NB4 (cell line): ENCODE measurements around the gene PIAS1.
"Not testable (repeated sequence)": the region's sequence is repeated elsewhere in the genome, so short reads cannot be mapped to it uniquely, and the experiment has no call there.

Experiments used
- DNase-seq: peaks from one replicate; pipeline ENCODE4 v3.0.0; 2010; ENCODE audit warnings: low read depth
- H3K4me3 ChIP-seq: one replicate; pipeline ENCODE4 v1.5.1; 2011; ENCODE audit warnings: mild to moderate bottlenecking, low read depth, low read length, moderate library complexity
- CTCF ChIP-seq: IDR thresholded peaks from one replicate; pipeline ENCODE4 v1.5.1; 2012; ENCODE audit warnings: low read depth, low read length
- MYC ChIP-seq: IDR thresholded peaks from 2 replicates; pipeline ENCODE4 v1.6.1; 2011; ENCODE audit warnings: low read depth, low read length
- POLR2A ChIP-seq: IDR thresholded peaks from 2 replicates; pipeline ENCODE4 v1.6.1; 2011; ENCODE audit warnings: mild to moderate bottlenecking; ENCODE audit not compliant: insufficient read length; ENCODE audit errors: extremely low read depth
- TF ChIP-seq, protein P1 (sequence below): IDR thresholded peaks from 2 replicates; pipeline ENCODE4 v1.6.1; 2011; ENCODE audit warnings: low read depth, low read length

Gene PIAS1

DNA sequence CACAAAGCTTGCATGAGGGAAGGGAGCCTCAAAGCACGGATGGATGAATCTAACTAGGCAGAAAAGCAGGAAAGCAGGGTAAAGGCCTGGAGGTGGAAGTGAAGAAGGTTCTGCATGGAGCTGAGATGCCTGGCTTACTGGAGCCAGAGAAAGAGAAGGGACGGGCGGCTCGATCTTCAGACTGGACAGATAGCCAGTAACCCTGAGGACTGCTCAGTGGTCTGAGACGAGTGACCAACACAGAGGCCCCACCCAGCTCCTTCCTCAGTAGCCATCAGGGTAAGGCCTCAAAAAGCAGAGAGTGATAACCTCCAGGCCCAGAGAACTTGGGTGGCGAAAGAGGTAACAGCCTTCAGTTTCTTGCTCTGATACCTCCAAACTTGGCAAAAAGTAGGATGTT lies 169.1 kb downstream of the PIAS1 start:
- DNase-seq: no peak

DNA sequence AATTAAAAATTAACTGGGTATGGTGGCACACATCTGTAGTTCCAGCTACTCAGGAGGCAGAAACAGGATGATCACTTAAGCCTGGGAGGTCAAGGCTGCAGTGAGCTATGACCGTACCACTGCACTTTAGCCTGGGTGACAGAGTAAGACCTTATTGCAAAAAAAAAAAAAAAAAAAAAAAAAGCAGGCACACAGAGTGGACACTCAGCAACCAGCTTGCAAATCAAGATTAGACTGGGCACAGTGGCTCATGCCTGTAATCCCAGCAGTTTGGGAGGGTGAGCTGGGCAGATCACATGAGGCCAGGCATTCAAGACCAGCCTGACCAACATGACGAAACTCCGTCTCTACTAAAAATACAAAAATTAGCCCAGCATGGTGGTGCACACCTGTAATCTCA lies 170.0 kb downstream of the PIAS1 start:
- no peak for TF ChIP-seq POLR2A
- DNase-seq: no peak

More for the DNA sequence above, 169.1 kb downstream of the PIAS1 start:
- no peak for TF ChIP-seq MYC
- no peak overlapping the region for H3K4me3 ChIP-seq

DNA sequence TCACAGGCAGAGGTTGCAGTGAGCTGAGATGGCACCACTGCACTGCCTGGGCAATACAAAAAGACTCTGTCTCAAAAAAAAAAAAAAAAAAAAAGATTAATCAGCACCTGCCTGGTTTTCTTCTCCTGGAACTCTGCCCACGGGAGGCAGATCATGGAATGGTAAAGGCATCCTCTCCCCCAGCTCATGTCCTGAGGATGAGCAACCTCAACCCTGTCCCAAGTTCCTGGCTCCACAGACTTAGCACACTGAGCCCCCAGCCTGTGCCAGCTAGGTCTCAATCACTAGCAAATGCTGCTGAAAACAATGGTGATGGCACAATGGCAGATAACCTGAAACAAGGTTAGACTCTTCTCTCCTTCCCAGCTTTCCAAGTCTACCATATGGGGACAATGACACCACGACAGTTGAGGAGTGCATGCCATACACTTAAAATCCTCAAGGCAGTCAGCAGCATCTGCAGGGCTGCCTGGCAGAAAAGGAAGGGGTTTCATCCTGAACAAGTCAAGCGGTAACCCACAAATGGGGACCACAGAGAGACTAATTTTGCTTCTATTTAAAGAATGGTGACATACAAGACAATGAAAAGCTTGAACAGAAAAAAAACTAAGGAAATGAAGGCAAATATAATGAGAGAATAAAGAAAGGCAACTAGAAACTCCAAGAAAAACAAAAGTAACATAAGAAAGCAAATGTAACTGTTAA lies 170.6 kb downstream of the PIAS1 start:
- peak; percentile 56 for DNase-seq
- peak overlapping the region; percentile 21 for H3K4me3 ChIP-seq
- no peak for TF ChIP-seq POLR2A
- TF ChIP-seq CTCF: no peak
- TF ChIP-seq, protein P1, sequence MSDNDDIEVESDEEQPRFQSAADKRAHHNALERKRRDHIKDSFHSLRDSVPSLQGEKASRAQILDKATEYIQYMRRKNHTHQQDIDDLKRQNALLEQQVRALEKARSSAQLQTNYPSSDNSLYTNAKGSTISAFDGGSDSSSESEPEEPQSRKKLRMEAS: no peak
- no peak for TF ChIP-seq MYC

More for the DNA sequence above, 170.0 kb downstream of the PIAS1 start:
- H3K4me3 ChIP-seq: no peak overlapping the region

- not testable (repeated sequence) for H3K4me3 ChIP-seq, DNase-seq
These were observed 171.3 kb downstream of the PIAS1 start for GRCh38 chr15:68225442-68225841.

DNA sequence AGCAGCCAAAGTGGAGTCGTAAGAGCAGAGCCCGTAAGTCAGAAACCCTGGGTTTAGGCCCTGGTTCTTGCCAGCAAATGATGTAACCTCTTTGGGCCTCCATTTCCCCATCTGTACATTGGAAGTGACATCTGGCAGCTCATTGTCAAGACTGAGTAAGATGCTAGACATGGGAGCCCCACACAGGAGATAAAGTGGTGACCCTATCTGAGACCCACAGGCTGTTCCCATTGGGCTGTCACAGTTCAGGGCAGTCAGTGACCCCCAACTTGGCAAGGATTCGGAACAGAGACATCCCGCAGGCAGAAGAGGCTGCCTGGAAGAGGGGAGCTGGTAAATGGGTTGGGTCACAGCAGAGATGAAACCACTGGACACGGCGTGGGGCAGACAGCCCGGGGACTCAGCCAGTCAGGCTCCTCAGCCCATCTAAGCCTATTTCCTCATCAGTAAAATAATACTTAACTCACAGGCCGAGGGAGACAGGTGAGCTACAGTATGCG lies 173.6 kb downstream of the PIAS1 start:
- DNase-seq: no peak
- TF ChIP-seq MYC (no peak), CTCF (no peak), POLR2A (no peak)
- TF ChIP-seq, protein P1: no peak
- H3K4me3 ChIP-seq: peak overlapping the region; percentile 83

DNA sequence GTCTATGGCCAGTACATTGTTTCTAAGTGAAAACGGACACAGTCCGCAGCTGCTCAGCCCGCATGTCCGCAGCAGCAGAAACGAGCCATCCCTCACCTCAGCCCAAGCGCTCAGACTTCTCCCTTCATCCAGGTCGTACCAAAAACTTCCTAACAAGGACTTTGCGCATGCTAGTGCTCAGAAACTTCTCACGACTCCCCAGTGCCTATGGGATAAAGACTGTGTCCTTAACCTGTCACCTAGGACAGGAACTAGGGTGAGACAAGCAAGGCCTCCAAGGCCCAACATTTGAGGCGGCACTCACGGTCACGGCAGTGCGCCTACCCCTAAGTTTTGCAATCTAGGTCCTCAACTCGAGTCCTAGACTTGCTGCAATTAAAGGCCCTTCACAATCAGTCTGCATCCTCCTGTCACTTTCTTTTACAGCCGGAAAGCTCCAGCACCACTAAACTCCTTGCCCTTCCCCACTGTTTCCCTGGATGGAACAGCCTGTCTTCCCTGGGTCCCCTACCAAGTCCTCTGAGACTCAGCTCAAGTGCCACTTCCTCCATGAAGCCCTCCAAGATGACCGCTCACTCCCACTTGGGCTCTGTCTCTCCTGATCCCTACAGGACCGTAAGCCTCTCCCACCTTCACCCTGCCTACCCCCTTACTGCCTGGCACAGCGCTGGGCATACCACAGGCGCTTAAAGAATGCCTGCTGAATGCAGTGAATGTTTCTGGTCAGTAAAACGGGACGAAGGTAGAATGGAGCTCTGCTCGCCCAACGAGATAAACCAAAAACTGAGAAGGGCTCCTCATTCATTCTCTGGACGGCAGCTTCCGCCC lies 174.2 kb downstream of the PIAS1 start:
- TF ChIP-seq, protein P1: peak; percentile 34; the same call in 1 of the 2 replicates
- no peak for TF ChIP-seq MYC
- peak; percentile 71 for DNase-seq
- peak overlapping the region; percentile 83 for H3K4me3 ChIP-seq

DNA sequence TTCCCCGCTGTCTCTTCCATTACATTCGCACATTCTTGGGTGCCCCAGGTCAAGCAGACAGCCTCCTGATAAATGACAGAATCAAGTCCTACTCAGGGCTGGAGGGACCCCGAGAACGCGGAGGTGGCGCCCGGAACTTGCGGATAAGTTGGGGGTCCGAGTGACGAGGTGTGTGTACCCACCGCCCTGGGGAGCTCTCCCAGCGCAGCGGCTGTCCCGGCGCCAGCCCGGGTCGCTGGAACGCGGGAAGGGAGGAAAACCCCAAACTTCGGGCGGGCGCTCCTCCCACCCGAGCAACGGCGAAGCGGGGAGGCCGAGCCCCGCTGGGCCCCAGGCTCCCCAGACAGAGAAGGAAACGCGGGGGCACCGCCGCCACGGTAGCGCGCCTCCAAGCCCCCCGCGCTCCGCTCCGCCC lies 174.9 kb downstream of the PIAS1 start:
- peak overlapping the region; percentile 83 for H3K4me3 ChIP-seq
- DNase-seq: peak; percentile 49
- TF ChIP-seq POLR2A (no peak), MYC (no peak), CTCF (no peak)
- TF ChIP-seq, protein P1: no peak
